Pulmonary artery endothelial cell (primary cell): ENCODE results near the gene BID. TPM values are rescaled to one million over a fixed set of nuclear protein-coding genes. Genes with fewer than 3 reads are reported as not detected.

Source experiments
- DNase-seq: peaks from one replicate; pipeline ENCODE4 v3.0.0-alpha.2; 2011; ENCODE audit warnings: low read depth, low spot score
- total RNA-seq: library from RNA; depleted of rRNA; stranded (reverse); fragments of >200 nt; gene quantifications from 2 replicates; pipeline ENCODE4 v1.2.3, GENCODE V29; 2014

Gene BID
- 48.3 and 65.7 TPM in 2 replicates for total RNA-seq

- DNase-seq: no peak
These were observed at the start of gene BID for GRCh38 chr22:17774206-17774925. BID (minus strand) TSS chr22:17774469; CDS start chr22:17750116, 24,353 bp downstream.

DNA sequence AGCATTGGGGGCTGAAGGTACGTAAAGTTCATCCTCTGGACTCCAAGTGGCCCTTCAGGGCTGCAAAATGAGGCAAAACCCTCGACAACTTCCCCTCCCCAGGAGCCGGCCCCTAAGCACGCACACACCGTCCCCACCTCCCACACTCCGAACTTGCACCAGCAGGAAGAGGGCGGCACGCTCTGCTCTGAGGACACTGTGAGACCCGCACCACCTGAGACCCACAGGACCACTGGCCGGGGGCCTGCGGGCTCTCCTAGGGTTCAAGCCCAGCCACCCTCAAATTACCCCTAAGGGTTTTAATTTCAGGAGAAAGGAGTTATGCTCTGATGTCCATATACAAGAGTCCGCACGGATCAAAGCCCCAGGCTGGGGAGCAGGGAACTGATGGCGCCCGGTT lies 49.7 kb upstream of the BID start:
- no peak for DNase-seq

DNA sequence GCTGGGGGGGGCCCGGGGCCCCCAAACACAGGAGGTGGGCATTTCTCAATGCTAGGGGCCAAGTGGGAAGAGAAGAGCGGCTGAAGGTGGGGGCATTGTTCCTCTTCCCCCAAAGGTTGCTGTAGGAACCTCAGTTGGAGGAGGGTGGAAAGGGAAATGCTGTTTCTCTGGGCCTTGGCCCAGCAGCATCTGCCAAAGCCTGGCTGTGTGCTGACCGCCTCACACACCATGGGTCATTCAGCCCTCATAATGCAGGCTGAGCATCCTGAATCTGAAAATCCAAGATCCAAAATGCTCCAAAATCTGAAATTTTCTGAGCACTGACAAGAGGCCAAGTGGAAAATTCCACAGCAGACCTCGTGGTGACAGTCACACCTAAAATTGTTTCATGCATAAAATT lies 49.0 kb upstream of the BID start:
- DNase-seq: no peak

GRCh38 chr22:17822087-17822486 lies 47.8 kb upstream of the BID start:
- no peak for DNase-seq

DNA sequence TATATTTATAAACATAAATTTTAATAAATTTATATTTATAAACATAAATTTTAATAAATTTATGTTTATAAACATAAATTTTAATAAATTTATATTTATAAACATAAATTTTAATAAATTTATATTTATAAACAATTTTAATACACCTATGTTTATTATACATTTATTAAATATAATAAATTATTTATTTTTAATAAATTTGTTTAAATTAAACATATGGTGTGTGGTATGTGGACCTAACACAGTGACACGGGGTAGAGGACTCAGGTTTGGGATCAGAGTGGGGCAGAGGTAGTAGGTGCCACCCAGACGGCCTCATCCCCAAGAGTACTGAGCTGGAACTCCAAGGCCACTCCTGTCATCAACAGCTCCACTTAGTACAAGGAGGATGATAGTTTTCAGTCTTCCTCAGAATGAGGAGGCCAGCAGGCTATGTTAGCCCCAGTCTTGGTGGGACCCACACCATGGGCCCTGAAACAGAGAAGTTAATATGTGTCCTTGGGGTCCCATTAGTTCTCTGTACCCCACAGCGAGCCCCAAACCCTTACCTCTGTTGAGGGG lies 46.7 kb upstream of the BID start:
- DNase-seq: no peak

GRCh38 chr22:17818649-17819048 lies 44.4 kb upstream of the BID start:
- DNase-seq: no peak

- no peak for DNase-seq
These were observed 43.9 kb upstream of the BID start for GRCh38 chr22:17818180-17818579.

- DNase-seq: no peak
These were observed 43.3 kb upstream of the BID start for GRCh38 chr22:17817511-17818065.

DNA sequence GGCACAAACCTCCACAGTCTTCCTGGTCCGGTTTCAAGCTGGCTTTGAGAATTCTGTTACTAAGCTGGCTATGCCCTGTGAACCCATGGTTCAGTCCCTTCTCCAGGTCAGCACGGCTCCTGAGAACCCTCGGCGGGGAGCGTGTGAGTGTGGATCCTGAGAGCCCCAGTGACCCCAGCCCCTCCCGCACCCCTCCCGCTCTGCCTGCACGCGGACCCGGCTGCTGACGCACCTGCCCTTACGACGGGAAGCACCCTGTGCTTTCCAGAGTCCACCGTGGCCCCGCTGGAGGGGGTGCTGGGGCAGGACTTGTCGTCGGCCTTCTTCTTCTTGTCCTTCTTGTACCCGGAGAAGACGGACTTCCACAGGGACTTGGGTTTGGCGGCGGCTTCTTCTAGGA lies 42.8 kb upstream of the BID start:
- DNase-seq: no peak

- no peak for DNase-seq
These were observed 42.4 kb upstream of the BID start for GRCh38 chr22:17816649-17817048.

DNA sequence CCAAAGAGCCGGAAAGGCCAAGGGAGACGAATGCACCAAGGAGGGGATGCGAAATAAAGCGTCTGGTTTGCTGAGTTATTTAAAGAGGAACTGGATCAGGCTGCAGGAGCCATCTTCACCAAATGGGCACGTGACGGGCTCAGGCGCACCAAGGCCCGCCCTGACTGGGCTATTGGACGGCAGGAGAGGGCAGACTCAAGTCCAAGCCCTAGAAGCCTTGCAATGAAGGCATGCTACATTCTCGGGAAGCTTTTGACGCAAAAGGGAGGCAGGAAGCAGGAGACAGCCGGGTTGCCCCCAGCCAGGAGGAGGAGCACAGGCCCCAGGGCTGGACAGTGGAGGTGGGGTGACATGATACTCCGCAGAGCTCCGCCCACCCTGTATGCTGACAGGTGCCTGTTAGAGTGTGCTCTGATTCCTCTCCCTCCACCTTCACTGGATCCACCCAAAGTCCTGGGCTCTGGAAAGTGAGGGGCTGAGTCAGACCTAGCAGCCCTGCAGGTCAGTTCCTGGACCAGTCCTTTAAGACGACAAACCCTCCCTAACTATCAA lies 41.5 kb upstream of the BID start:
- DNase-seq: no peak

- DNase-seq: no peak
These were observed 40.6 kb upstream of the BID start for GRCh38 chr22:17814830-17815229.

DNA sequence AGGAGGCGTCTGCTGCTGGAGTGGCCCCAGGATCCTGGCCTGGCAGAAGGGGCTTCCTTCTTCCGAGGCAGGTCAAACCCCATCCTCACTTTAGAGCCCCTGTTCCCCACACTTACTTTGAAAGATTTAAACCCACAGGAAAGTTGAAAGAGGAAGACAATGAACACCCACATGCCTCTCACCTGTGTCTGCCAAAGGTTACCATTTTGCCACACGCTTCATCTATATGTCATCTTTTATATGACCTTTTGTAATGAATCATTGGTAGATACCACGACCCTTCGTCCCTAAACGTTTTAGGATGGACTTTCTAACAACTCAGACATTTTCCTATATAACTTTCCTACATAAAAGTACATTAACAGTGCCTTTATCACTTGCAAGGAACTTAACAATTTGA lies 39.8 kb upstream of the BID start:
- no peak for DNase-seq

DNA sequence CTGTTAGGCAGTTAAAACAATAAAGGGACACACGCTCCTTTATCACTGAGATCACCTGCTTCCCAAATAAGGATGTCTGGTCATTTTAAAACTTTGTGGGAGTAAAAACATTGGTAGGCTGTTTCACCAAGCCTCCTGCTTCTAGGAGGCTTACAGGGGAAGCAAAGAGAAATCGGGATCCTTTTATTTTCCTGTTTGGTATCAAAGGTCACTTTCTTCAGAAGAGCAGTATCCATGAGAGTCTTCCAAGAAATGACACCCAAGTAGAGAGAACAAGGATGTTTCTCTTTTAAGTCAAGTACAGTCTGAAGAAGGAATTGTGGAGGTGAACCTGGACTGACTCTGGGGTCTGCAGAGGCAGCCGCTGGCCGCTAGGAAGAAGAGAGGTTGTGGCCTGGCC lies 36.9 kb upstream of the BID start:
- DNase-seq: no peak

DNA sequence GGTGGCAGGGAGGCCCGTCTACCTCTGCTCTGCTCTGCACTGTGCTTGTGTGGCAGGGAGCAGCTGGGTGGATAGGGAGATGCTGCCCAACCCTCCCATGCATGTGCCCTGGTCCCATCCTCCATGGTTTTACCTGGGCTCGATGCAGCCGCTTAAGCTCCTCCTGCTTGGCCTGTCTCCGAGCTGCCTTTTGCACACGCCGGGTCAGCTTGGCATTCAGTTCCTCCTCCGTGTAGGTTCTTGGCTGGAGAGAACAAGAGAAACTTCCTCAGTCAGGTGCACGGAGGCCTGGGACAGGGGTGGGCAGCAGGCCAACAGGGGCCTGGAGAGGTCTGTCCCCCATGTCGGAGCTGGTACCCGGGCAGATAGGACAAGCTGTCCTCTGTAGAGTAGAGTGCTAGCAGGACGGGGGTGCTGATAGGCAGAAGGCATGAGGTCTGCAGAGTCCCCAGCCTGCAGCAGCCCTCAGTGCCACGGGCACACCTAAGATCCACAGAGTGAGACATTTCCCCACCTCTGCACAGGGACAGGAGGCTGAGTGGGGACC lies 36.4 kb upstream of the BID start:
- DNase-seq: no peak

- no peak for DNase-seq
These were observed 34.6 kb upstream of the BID start for GRCh38 chr22:17808693-17809403.

- no peak for DNase-seq
These were observed 33.5 kb upstream of the BID start for GRCh38 chr22:17807578-17808410.

DNA sequence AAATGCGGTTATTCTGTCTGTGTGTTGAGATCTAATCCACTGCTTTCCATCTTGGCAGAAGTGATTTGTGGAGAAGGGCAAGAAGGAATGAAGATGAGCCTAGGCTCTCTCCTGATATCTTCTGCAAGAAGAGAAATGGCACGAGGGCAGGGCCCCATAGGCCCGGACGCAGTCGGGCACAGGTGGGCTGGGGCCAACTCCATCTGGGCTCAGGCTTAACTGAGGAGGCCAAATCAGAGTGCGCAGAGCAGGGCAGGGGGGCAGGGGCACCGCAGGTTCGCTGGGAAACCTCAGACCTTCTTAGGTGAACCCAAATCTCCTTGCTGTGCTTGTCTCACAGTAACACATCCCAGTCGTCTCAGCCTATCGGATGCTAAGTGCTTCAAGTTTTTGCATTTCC lies 32.8 kb upstream of the BID start:
- DNase-seq: no peak

- no peak for DNase-seq
These were observed 32.2 kb upstream of the BID start for GRCh38 chr22:17806437-17806836.

DNA sequence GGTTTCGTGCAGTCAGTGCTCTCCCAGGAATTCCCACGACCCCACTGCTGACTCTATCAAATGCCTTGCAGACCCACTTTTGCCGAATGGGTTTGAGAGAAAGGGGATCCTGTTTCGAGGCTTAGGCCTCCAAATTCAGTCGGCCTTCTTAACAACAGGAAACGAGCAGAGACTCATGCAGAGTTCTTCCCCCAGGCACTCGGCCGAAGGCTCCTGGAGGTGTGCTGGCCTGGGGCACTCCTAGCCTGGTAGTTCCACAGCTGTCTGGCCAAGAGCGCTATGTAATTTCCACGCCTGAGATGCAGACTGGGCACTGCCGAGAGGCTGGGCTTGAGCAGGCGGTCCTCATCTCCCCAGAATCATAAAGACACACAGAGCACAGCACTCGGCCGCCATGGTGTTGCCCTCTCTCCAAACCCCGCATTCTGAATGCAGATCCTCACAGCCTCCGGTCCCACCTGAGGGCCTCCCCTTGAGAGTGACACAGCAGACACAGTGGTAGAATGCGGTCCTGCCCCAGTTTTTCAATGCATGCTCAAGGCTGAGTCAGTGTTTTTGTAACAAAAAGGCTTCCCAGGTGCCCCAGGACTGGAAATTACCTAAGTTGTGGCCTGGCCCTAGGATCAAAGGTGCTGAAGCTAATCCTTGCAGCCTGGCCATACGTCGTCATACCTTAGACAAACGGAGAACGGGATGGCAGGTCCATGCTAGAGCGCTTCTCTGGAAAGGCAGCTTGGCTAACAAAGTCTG lies 30.2 kb upstream of the BID start:
- no peak for DNase-seq
